ENCODE data around the gene ASIC4. TPM values are rescaled to one million over a fixed set of nuclear protein-coding genes. Genes with fewer than 3 reads are reported as not detected.

ASIC4 gene
- total RNA-seq, 4 donors from 2014 or later = not detected

GRCh38 chr2:219490186-219490585 is 24.1 kb upstream of the ASIC4 start:
- H3K27me3 ChIP-seq = peaks cover 0 to 29% (median 0%) of the 10 kb centered on the region in 4 donors
- H3K4me1 ChIP-seq = peaks cover 3 to 27% (median 17%) of the 10 kb centered on the region in 4 donors
- peak; percentile 8 to 27 (median 19) for TF ChIP-seq CTCF (IDR thresholded peaks at IDR 0.05)
- TF ChIP-seq POLR2AphosphoS5 (IDR thresholded peaks at IDR 0.05) = no peak
- TF ChIP-seq POLR2A (IDR thresholded peaks at IDR 0.05; ENCODE audit: low read depth) = no peak
- TF ChIP-seq EP300 (IDR thresholded peaks at IDR 0.05) = no peak
- peak overlapping the region; percentile 27 to 99 (median 45) for H3K27ac ChIP-seq (replicated peaks in 1 of 4)
- no peaks in the 10 kb centered on the region for H3K9me3 ChIP-seq
- intact Hi-C loops (cut with DNase I) = no loop called here
- no peak for DNase-seq (ENCODE audit: extremely low spot score)
- H3K36me3 ChIP-seq = peaks cover 7 to 82% (median 46%) of the 10 kb centered on the region in 4 donors
- H3K4me3 ChIP-seq = no peak overlapping the region
- 88% methylated on average over 8 of the region's 23 CpGs for WGBS

GRCh38 chr2:219490600-219491130 is 23.6 kb upstream of the ASIC4 start:
- no peak overlapping the region for H3K4me3 ChIP-seq
- TF ChIP-seq POLR2AphosphoS5 (IDR thresholded peaks at IDR 0.05) (no peak), EP300 (IDR thresholded peaks at IDR 0.05) (no peak), CTCF (IDR thresholded peaks at IDR 0.05) (no peak), POLR2A (IDR thresholded peaks at IDR 0.05; ENCODE audit: low read depth) (no peak)
- peaks cover 8 to 32% (median 21%) of the 10 kb centered on the region in 4 donors for H3K4me1 ChIP-seq
- H3K9me3 ChIP-seq = no peaks in the 10 kb centered on the region
- intact Hi-C loops (cut with DNase I) = no loop called here
- H3K36me3 ChIP-seq = peaks cover 7 to 77% (median 44%) of the 10 kb centered on the region in 4 donors
- peak overlapping the region; percentile 27 to 99 (median 67) for H3K27ac ChIP-seq (replicated peaks in 1 of 4)
- peaks cover 0 to 25% (median 0%) of the 10 kb centered on the region in 4 donors for H3K27me3 ChIP-seq
- 68% methylated on average over 8 of the region's 10 CpGs for WGBS
- DNase-seq (ENCODE audit: extremely low spot score) = no peak

GRCh38 chr2:219491278-219491963 is 22.9 kb upstream of the ASIC4 start:
- intact Hi-C loops (cut with DNase I) = no loop called here
- WGBS = 71% methylated on average over 13 of the region's 14 CpGs
- H3K27me3 ChIP-seq = peaks cover 0 to 25% (median 0%) of the 10 kb centered on the region in 4 donors

GRCh38 chr2:219492575-219492974 is 21.7 kb upstream of the ASIC4 start:
- intact Hi-C loops (cut with DNase I) = no loop called here
- H3K36me3 ChIP-seq = peaks cover 7 to 58% (median 34%) of the 10 kb centered on the region in 4 donors
- DNase-seq (ENCODE audit: extremely low spot score) = no peak

More at GRCh38 chr2:219491278-219491963, 22.9 kb upstream of the ASIC4 start:
- no peak for DNase-seq (ENCODE audit: extremely low spot score)
- Histone ChIP-seq H3K36me3 (peaks cover 7 to 70% (median 40%) of the 10 kb centered on the region in 4 donors), H3K27ac (replicated peaks in 1 of 4) (peak overlapping the region; percentile 27 to 99 (median 97)), H3K9me3 (no peaks in the 10 kb centered on the region), H3K4me1 (peaks cover 15 to 40% (median 29%) of the 10 kb centered on the region in 4 donors), H3K4me3 (no peak overlapping the region)
- TF ChIP-seq POLR2A (IDR thresholded peaks at IDR 0.05; ENCODE audit: low read depth) (no peak), POLR2AphosphoS5 (IDR thresholded peaks at IDR 0.05) (peak in 1 of 2 donors; percentile 14)

More at GRCh38 chr2:219492575-219492974, 21.7 kb upstream of the ASIC4 start:
- Histone ChIP-seq H3K27ac (replicated peaks in 1 of 4) (peak overlapping the region; percentile 27 to 99 (median 97)), H3K27me3 (peaks cover 0 to 24% (median 0%) of the 10 kb centered on the region in 4 donors), H3K9me3 (no peaks in the 10 kb centered on the region), H3K4me3 (no peak overlapping the region), H3K4me1 (peaks cover 18 to 51% (median 40%) of the 10 kb centered on the region in 4 donors)
- 20% methylated on average over 3 of the region's 20 CpGs for WGBS
- no peak for TF ChIP-seq POLR2AphosphoS5 (IDR thresholded peaks at IDR 0.05)
- no peak for TF ChIP-seq POLR2A (IDR thresholded peaks at IDR 0.05; ENCODE audit: low read depth)
- no peak for TF ChIP-seq EP300 (IDR thresholded peaks at IDR 0.05)
- no peak for TF ChIP-seq CTCF (IDR thresholded peaks at IDR 0.05)

All from esophagus muscularis mucosa (tissue), 4 donors.